Smooth muscle cell (in vitro differentiated cells): ENCODE data around the gene BTBD18. TPM values are rescaled to one million over a fixed set of nuclear protein-coding genes. Genes with fewer than 3 reads are reported as not detected.
A peak's percentile ranks its signal among the peaks of the same experiment; 100 is the strongest.
"Not testable (repeated sequence)": the region's sequence is repeated elsewhere in the genome, so short reads cannot be mapped to it uniquely, and the experiment has no call there.

Experiments used
- DNase-seq: peaks from one replicate; lab custom pipeline; 2025; ENCODE audit not compliant: unreplicated experiment; lab: John Stamatoyannopoulos, UW
- H2AFZ ChIP-seq: fragments of 200-600 bp; sonication (generic); 2 replicates; pipeline ENCODE4 v1.6.0; 2016; ENCODE audit warnings: antibody characterized with exemption, low read depth, mild to moderate bottlenecking
- H3F3A ChIP-seq: fragments of 200-600 bp; sonication (generic); 2 replicates; pipeline ENCODE4 v1.6.0; 2017; ENCODE audit warnings: antibody characterized with exemption, low read depth
- H3K27ac ChIP-seq: fragments of 200-600 bp; sonication (generic); 2 replicates; pipeline ENCODE4 v1.5.1; 2016; ENCODE audit warnings: low read depth, mild to moderate bottlenecking
- H3K27me3 ChIP-seq: fragments of 200-600 bp; sonication (generic); 2 replicates; pipeline ENCODE4 v1.6.1; 2016; ENCODE audit warnings: low read depth, mild to moderate bottlenecking
- H3K36me3 ChIP-seq: fragments of 200-600 bp; sonication (generic); 2 replicates; pipeline ENCODE4 v1.5.1; 2016; ENCODE audit warnings: low read depth
- H3K4me1 ChIP-seq: fragments of 200-600 bp; sonication (generic); 2 replicates; pipeline ENCODE4 v1.5.1; 2016; ENCODE audit warnings: low read depth
- H3K4me2 ChIP-seq: fragments of 200-600 bp; sonication (generic); 2 replicates; pipeline ENCODE4 v1.6.0; 2016; ENCODE audit warnings: mild to moderate bottlenecking
- H3K4me3 ChIP-seq: fragments of 200-600 bp; sonication (generic); 2 replicates; pipeline ENCODE4 v1.5.1; 2016; ENCODE audit warnings: mild to moderate bottlenecking
- H3K79me2 ChIP-seq: fragments of 200-600 bp; sonication (generic); 2 replicates; pipeline ENCODE4 v1.6.0; 2016; ENCODE audit warnings: low read depth, mild to moderate bottlenecking
- H3K9ac ChIP-seq: fragments of 200-600 bp; sonication (generic); 2 replicates; pipeline ENCODE4 v1.6.0; 2016; ENCODE audit warnings: low read depth
- H3K9me3 ChIP-seq: fragments of 200-600 bp; sonication (generic); replicated peaks from 2 replicates; pipeline ENCODE4 v1.5.1; 2016; ENCODE audit warnings: low read depth
- H4K20me1 ChIP-seq: fragments of 200-600 bp; sonication (generic); 2 replicates; pipeline ENCODE4 v1.6.0; 2016; ENCODE audit warnings: low read depth
- CTCF ChIP-seq: fragments of 200-600 bp; sonication (generic); IDR thresholded peaks from 2 replicates; pipeline ENCODE4 v1.5.1; 2017; ENCODE audit warnings: borderline replicate concordance, mild to moderate bottlenecking, antibody characterized with exemption; ENCODE audit not compliant: insufficient read depth, poor library complexity, severe bottlenecking
- WGBS: methylation state at CpG from one replicate; pipeline ENCODE4 v1.1.7; 2016; ENCODE audit warnings: low lambda C conversion rate; 5-methylcytosine and 5-hydroxymethylcytosine counted together
- polyA plus RNA-seq: library from polyadenylated mRNA; unstranded; fragments of >200 nt; fragmentation: Nextera tagmentation; extraction: Ambion mirVana; gene quantifications from 2 replicates; pipeline ENCODE4 v1.2.1, GENCODE V29; 2016
- total RNA-seq: library from RNA; depleted of rRNA; stranded (reverse); fragments of >200 nt; gene quantifications from 2 replicates; pipeline ENCODE4 v1.2.3, GENCODE V29; 2014

The BTBD18 gene
- total and polyA plus RNA-seq, 2 experiments from 2014 or later, result 0.22 TPM; not detected in 1

- WGBS, result 85% methylated on average over 2 of the region's 2 CpGs
- no peak for TF ChIP-seq CTCF
- H3K79me2 ChIP-seq, result peaks cover 82% of the 10 kb centered on the region
- H3F3A ChIP-seq, result no peaks in the 10 kb centered on the region
- H3K9me3 ChIP-seq, result no peaks in the 10 kb centered on the region
- H4K20me1 ChIP-seq, result peaks cover 63% of the 10 kb centered on the region
- H3K4me1 ChIP-seq, result no peaks in the 10 kb centered on the region
- no peak overlapping the region for H3K27ac ChIP-seq
- DNase-seq, result no peak
- no peaks in the 10 kb centered on the region for H3K27me3 ChIP-seq
- H2AFZ ChIP-seq, result no peak overlapping the region
- no peak overlapping the region for H3K4me2 ChIP-seq
- no peak overlapping the region for H3K9ac ChIP-seq
- no peak overlapping the region for H3K4me3 ChIP-seq
- no peaks in the 10 kb centered on the region for H3K36me3 ChIP-seq
These were observed 24.4 kb downstream of the BTBD18 start for GRCh38 chr11:57727185-57727584.

GRCh38 chr11:57716726-57717125 lies 34.9 kb downstream of the BTBD18 start:
- 100% methylated on average over 9 of the region's 34 CpGs for WGBS
- H3K9me3 ChIP-seq, H3K9ac ChIP-seq, DNase-seq, H3K4me2 ChIP-seq, H3K36me3 ChIP-seq, H2AFZ ChIP-seq, H3K4me1 ChIP-seq, H3K4me3 ChIP-seq, H3K27me3 ChIP-seq, H3K27ac ChIP-seq, H3F3A ChIP-seq: not testable (repeated sequence)
- Histone ChIP-seq H3K79me2 (peaks cover 66% of the 10 kb centered on the region), H4K20me1 (peaks cover 26% of the 10 kb centered on the region)

- H3K4me2 ChIP-seq, result peak overlapping the region; percentile 93
- no peaks in the 10 kb centered on the region for H4K20me1 ChIP-seq
- WGBS, result 97% methylated on average over 2 of the region's 2 CpGs
- no peak overlapping the region for H3K27ac ChIP-seq
- no peak for DNase-seq
- no peaks in the 10 kb centered on the region for H3F3A ChIP-seq
- peak overlapping the region; percentile 87 for H3K4me3 ChIP-seq
- no peaks in the 10 kb centered on the region for H3K36me3 ChIP-seq
- H3K79me2 ChIP-seq, result peaks cover 65% of the 10 kb centered on the region
- H3K4me1 ChIP-seq, result peaks cover 18% of the 10 kb centered on the region
- no peak overlapping the region for H3K9ac ChIP-seq
- no peak overlapping the region for H2AFZ ChIP-seq
- TF ChIP-seq CTCF, result no peak
- H3K27me3 ChIP-seq, result no peaks in the 10 kb centered on the region
- no peaks in the 10 kb centered on the region for H3K9me3 ChIP-seq
These were observed 37.8 kb downstream of the BTBD18 start for GRCh38 chr11:57713835-57714234.

DNA sequence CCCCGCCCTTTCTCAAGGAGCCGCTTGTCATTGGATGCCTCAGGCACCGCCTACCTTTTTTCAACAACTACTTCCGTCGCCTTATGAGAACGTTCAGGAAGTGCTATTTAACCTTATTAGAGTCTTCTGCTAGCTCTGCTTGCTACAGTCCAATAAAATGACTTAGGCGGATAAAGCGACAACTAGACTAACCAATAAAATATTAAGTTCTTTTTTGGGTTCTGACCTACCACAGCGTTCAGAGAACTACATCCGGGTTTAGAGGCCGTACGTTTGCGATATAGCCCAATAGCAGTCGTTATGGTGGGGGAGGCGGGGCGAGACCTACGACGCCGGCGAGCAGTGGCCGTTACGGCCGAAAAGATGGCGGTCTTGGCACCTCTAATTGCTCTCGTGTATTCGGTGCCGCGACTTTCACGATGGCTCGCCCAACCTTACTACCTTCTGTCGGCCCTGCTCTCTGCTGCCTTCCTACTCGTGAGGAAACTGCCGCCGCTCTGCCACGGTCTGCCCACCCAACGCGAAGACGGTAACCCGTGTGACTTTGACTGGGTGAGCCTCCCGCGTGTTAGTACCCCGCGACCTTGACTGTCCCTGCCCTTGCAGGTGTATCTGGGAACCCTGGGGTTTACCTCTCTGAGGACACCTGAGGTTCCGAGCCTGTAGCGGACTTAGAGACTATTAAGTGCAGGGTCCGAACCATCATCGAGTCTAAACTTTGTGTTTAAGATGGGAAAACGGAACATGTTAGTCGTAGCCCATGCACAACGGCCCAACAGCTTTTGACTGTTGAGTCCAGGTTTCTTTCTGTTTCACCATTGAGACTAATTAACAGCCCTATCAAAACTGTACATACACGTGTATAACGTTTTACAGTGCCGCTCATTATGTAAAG lies 39.1 kb downstream of the BTBD18 start, which contains the start of gene TMX2:
Gene TMX2, plus strand, starts transcription at position 338 of the 895 bp plus-strand sequence. Its CDS starts 26 bp downstream, at position 364.
- Histone ChIP-seq H3K27ac (peak within 1 kb of the TSS; percentile 94), H3K36me3 (no peaks in the 10 kb centered on the region), H3F3A (no peaks in the 10 kb centered on the region), H3K27me3 (no peaks in the 10 kb centered on the region), H4K20me1 (no peaks in the 10 kb centered on the region), H2AFZ (peak within 1 kb of the TSS; percentile 64), H3K4me3 (peak within 1 kb of the TSS; percentile 87), H3K4me2 (peak within 1 kb of the TSS; percentile 93), H3K9me3 (no peaks in the 10 kb centered on the region), H3K79me2 (peaks cover 71% of the 10 kb centered on the region), H3K4me1 (peaks cover 18% of the 10 kb centered on the region), H3K9ac (peak within 1 kb of the TSS; percentile 95)
- TF ChIP-seq CTCF, result no peak
- DNase-seq, result peak; percentile 51
- under 1% methylated on average over 53 of the region's 53 CpGs for WGBS
